Measurements from ENCODE around the gene PTPRD. TPM values are rescaled to one million over a fixed set of nuclear protein-coding genes. Genes with fewer than 3 reads are reported as not detected.
"Not testable (repeated sequence)": the region's sequence is repeated elsewhere in the genome, so short reads cannot be mapped to it uniquely, and the experiment has no call there.

Gene PTPRD
- polyA plus RNA-seq, 1 donor: 55.8 TPM

GRCh38 chr9:9499546-9499945 is 1113.3 kb downstream of the PTPRD start:
- no peak for DNase-seq (ENCODE audit: low read depth)

- DNase-seq (ENCODE audit: low read depth): no peak
Observed at GRCh38 chr9:9498846-9499245, 1114.0 kb downstream of the PTPRD start.

- DNase-seq (ENCODE audit: low read depth): no peak
Observed at GRCh38 chr9:9498128-9498527, 1114.7 kb downstream of the PTPRD start.

GRCh38 chr9:9494336-9494735 is 1118.5 kb downstream of the PTPRD start:
- DNase-seq (ENCODE audit: low read depth): no peak

GRCh38 chr9:9492506-9492905 is 1120.3 kb downstream of the PTPRD start:
- no peak for DNase-seq (ENCODE audit: low read depth)

- DNase-seq (ENCODE audit: low read depth): no peak
Observed at GRCh38 chr9:9489183-9489582, 1123.6 kb downstream of the PTPRD start.

- DNase-seq (ENCODE audit: low read depth): no peak
Observed at GRCh38 chr9:9483175-9483574, 1129.6 kb downstream of the PTPRD start.

GRCh38 chr9:9478741-9479140 is 1134.1 kb downstream of the PTPRD start:
- no peak for DNase-seq (ENCODE audit: low read depth)

GRCh38 chr9:9469271-9469670 is 1143.5 kb downstream of the PTPRD start:
- no peak for DNase-seq (ENCODE audit: low read depth)

GRCh38 chr9:9441874-9442273 is 1170.9 kb downstream of the PTPRD start:
- DNase-seq (ENCODE audit: low read depth): not testable (repeated sequence)

GRCh38 chr9:9437641-9438040 is 1175.2 kb downstream of the PTPRD start:
- DNase-seq (ENCODE audit: low read depth): no peak

- DNase-seq (ENCODE audit: low read depth): not testable (repeated sequence)
Observed at GRCh38 chr9:9426454-9426853, 1186.3 kb downstream of the PTPRD start.

- DNase-seq (ENCODE audit: low read depth): no peak
Observed at GRCh38 chr9:9412241-9412640, 1200.6 kb downstream of the PTPRD start.

GRCh38 chr9:9410736-9411135 is 1202.1 kb downstream of the PTPRD start:
- no peak for DNase-seq (ENCODE audit: low read depth)

- no peak for DNase-seq (ENCODE audit: low read depth)
Observed at GRCh38 chr9:9399982-9400381, 1212.8 kb downstream of the PTPRD start.

- DNase-seq (ENCODE audit: low read depth): no peak
Observed at GRCh38 chr9:9396518-9396917, 1216.3 kb downstream of the PTPRD start.

GRCh38 chr9:9395539-9395938 is 1217.3 kb downstream of the PTPRD start:
- no peak for DNase-seq (ENCODE audit: low read depth)

GRCh38 chr9:9392755-9393154 is 1220.0 kb downstream of the PTPRD start:
- DNase-seq (ENCODE audit: low read depth): no peak

- no peak for DNase-seq (ENCODE audit: low read depth)
Observed at GRCh38 chr9:9389904-9390303, 1222.9 kb downstream of the PTPRD start.

GRCh38 chr9:9387511-9388115 is 1225.2 kb downstream of the PTPRD start:
- no peak for DNase-seq (ENCODE audit: low read depth)

- DNase-seq (ENCODE audit: low read depth): no peak
Observed at GRCh38 chr9:9362332-9362731, 1250.5 kb downstream of the PTPRD start.

GRCh38 chr9:9352877-9353481 is 1259.8 kb downstream of the PTPRD start:
- no peak for DNase-seq (ENCODE audit: low read depth)

GRCh38 chr9:9341203-9341602 is 1271.6 kb downstream of the PTPRD start:
- no peak for DNase-seq (ENCODE audit: low read depth)

- DNase-seq (ENCODE audit: low read depth): no peak
Observed at GRCh38 chr9:9337129-9337528, 1275.7 kb downstream of the PTPRD start.

All from forelimb muscle (tissue), 1 donor.